ENCODE data around the gene RPL3. TPM values are rescaled to one million over a fixed set of nuclear protein-coding genes. Genes with fewer than 3 reads are reported as not detected.
A peak's percentile ranks its signal among the peaks of the same experiment; 100 is the strongest.
"Not testable (repeated sequence)": the region's sequence is repeated elsewhere in the genome, so short reads cannot be mapped to it uniquely, and the experiment has no call there.

The RPL3 gene
- total RNA-seq, 1 experiment from 2014 or later = 2,056 TPM

DNA sequence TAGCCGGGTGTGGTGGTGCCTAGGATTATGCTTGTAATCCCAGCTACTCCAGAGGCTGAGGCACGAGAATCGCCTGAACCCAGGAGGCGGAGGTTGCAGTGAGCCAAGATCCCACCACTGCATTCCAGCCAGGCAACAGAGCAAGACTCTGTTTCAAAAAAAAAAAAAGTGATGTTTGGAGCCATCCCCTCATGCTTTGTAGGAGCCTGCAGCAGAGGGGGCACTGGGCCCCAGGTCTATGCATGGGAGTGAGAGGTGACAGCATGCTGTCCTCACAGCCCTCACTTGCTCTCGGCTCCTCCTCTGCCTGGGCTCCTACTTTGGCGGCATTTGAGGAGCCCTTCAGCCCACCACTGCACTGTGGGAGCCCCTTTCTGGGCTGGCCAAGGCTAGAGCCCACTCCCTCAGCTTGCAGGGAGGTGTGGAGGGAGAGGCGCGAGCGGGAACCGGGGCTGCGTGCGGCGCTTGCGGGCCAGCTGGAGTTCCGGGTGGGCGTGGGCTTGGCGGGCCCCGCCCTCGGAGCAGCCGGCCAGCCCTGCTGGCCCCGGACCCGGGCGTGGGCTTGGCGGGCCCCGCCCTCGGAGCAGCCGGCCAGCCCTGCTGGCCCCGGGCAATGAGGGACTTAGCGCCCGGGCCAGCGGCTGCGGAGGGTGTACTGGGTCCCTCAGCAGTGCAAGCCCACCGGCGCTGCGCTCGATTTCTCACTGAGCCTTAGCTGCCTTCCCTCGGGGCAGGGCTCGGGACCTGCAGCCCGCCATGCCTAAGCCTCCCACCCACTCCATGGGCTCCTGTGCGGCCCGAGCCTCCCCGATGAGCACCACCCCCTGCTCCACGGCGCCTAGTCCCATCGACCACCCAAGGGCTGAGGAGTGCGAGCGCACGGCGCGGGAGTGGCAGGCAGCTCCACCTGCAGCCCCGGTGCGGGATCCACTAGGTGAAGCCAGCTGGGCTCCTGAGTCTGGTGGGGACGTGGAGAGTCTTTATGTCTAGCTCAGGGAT, 38.0 kb upstream of the RPL3 start:
- not testable (repeated sequence) for H3K36me3 ChIP-seq; DNase-seq; H3K27ac ChIP-seq; H3K27me3 ChIP-seq; H3K9me3 ChIP-seq (replicated peaks); H3K4me1 ChIP-seq
- H3K4me3 ChIP-seq = peak overlapping the region; percentile 39

DNA sequence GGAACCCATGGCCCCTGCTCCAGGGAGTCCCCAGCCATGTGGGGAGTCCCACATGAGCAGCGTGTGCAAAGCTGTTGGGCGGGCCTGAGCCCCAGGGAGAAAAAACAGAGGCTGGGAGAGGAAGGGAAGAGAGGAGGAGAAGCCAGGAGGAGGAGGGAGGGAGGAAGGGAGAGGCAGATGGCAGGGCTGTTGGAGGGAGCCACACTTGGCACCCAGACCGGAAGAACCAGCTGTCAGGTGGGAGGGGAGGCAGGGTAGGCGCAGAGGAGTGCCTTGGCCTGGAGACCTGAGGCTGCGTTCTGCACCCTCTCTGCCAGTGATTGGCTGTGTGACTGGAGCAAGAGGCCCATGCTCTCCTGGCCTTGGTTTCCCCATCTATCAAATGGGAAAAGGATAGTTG, 37.0 kb upstream of the RPL3 start:
- H3K27me3 ChIP-seq = no peaks in the 10 kb centered on the region
- no peak overlapping the region for H3K27ac ChIP-seq
- no peaks in the 10 kb centered on the region for H3K9me3 ChIP-seq (replicated peaks)
- no peaks in the 10 kb centered on the region for H3K36me3 ChIP-seq
- H3K4me1 ChIP-seq = peaks cover 10% of the 10 kb centered on the region; the same call in 1 of the 2 replicates
- H3K4me3 ChIP-seq = no peak overlapping the region
- DNase-seq = peak in 1 of 2 experiments; percentile 24

- not testable (repeated sequence) for H3K27me3 ChIP-seq; H3K36me3 ChIP-seq; H3K27ac ChIP-seq; DNase-seq; H3K4me3 ChIP-seq; H3K9me3 ChIP-seq (replicated peaks)
- H3K4me1 ChIP-seq = peaks cover 17% of the 10 kb centered on the region
Measured at GRCh38 chr22:39355805-39356204, 36.4 kb upstream of the RPL3 start.

DNA sequence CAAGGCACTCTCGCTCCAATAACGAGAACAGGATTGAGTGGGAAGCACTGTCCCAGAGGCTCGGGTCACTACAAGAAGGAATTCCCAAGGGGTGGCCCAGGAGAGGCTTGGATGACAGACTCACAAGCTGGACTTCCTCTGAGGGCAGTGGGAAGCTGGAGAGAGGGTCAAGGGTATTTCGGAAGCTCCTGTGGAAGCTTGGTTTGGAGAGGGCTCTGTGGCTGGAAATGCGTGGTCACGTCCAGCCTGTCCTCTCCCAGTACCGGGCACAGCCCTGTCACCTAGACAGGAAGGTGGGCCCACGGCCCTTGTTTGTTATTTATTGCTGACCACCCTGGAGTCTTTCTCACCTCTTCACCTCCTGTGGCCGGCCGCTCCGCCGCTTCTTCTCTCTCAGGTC, 35.7 kb upstream of the RPL3 start:
- Histone ChIP-seq H3K4me1 (peaks cover 20% of the 10 kb centered on the region), H3K9me3 (replicated peaks) (no peaks in the 10 kb centered on the region), H3K4me3 (no peak overlapping the region), H3K27me3 (no peaks in the 10 kb centered on the region), H3K27ac (no peak overlapping the region), H3K36me3 (no peaks in the 10 kb centered on the region)
- DNase-seq = no peak

- Histone ChIP-seq H3K27me3 (no peaks in the 10 kb centered on the region), H3K27ac (no peak overlapping the region), H3K36me3 (no peaks in the 10 kb centered on the region), H3K4me3 (no peak overlapping the region), H3K9me3 (replicated peaks) (no peaks in the 10 kb centered on the region), H3K4me1 (peaks cover 20% of the 10 kb centered on the region)
- no peak for DNase-seq
Measured at GRCh38 chr22:39353346-39353745, 33.9 kb upstream of the RPL3 start.

DNA sequence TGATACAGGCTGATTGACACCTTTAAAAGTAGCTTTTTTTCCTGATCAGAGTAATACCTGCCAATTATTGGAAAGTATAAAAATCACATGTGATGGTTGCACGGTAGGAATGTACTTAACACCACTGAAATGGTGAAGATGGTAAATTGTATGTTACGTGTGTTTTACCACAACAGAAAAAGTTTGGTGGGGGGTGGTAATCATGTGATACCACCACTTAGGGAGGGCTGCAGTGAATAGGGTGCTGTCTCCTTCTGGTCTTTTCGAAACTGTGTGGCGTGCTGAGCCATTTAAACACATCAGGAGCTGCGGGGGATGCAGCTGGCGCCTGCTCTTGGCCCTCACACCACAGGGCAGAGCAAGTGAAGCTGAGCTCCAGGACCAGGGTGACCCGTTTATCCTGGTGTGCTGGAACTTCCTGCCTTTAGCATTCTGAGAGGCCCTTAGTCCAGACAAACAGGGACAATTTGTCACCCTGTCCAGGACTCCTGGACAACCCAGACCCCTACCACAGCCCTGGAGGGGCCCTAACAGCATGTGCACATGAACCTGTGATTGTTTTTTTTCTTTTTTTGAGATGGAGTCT, 33.0 kb upstream of the RPL3 start:
- H3K27ac ChIP-seq = no peak overlapping the region; the same call in 1 of the 2 replicates
- H3K4me3 ChIP-seq = no peak overlapping the region
- DNase-seq = no peak

GRCh38 chr22:39351689-39352214, 32.3 kb upstream of the RPL3 start:
- peaks cover 20% of the 10 kb centered on the region for H3K4me1 ChIP-seq
- H3K9me3 ChIP-seq (replicated peaks) = no peaks in the 10 kb centered on the region
- peak; percentile 87 to 89 for DNase-seq
- no peaks in the 10 kb centered on the region for H3K27me3 ChIP-seq
- H3K27ac ChIP-seq = no peak overlapping the region; the same call in 1 of the 2 replicates
- H3K4me3 ChIP-seq = no peak overlapping the region
- no peaks in the 10 kb centered on the region for H3K36me3 ChIP-seq

More for the DNA sequence above, 33.0 kb upstream of the RPL3 start:
- Histone ChIP-seq H3K4me1 (peaks cover 20% of the 10 kb centered on the region), H3K9me3 (replicated peaks) (no peaks in the 10 kb centered on the region), H3K36me3 (no peaks in the 10 kb centered on the region), H3K27me3 (no peaks in the 10 kb centered on the region)

GRCh38 chr22:39350757-39351688, 31.6 kb upstream of the RPL3 start:
- peak overlapping the region; percentile 57 for H3K4me3 ChIP-seq
- no peaks in the 10 kb centered on the region for H3K27me3 ChIP-seq
- no peak overlapping the region; the same call in 1 of the 2 replicates for H3K27ac ChIP-seq
- H3K36me3 ChIP-seq = no peaks in the 10 kb centered on the region
- DNase-seq = peak in 1 of 2 experiments; percentile 26
- peaks cover 20% of the 10 kb centered on the region for H3K4me1 ChIP-seq
- no peaks in the 10 kb centered on the region for H3K9me3 ChIP-seq (replicated peaks)

- Histone ChIP-seq H3K4me1 (peaks cover 20% of the 10 kb centered on the region), H3K27ac (no peak within 1 kb of the TSS), H3K9me3 (replicated peaks) (no peaks in the 10 kb centered on the region), H3K36me3 (no peaks in the 10 kb centered on the region), H3K4me3 (peak within 1 kb of the TSS; percentile 57), H3K27me3 (no peaks in the 10 kb centered on the region)
- no peak for DNase-seq
Measured at GRCh38 chr22:39349967-39350726, 30.7 kb upstream of the RPL3 start, which contains the start of gene SYNGR1. Gene SYNGR1, plus strand, starts transcription at chr22:39349991. Its CDS starts 20 bp downstream, at chr22:39350011.

- Histone ChIP-seq H3K4me3 (peak overlapping the region; percentile 57), H3K27me3 (no peaks in the 10 kb centered on the region), H3K9me3 (replicated peaks) (no peaks in the 10 kb centered on the region), H3K4me1 (peaks cover 20% of the 10 kb centered on the region), H3K27ac (no peak overlapping the region), H3K36me3 (no peaks in the 10 kb centered on the region)
- DNase-seq = no peak
Measured at GRCh38 chr22:39349506-39349966, 30.1 kb upstream of the RPL3 start.

- no peaks in the 10 kb centered on the region for H3K36me3 ChIP-seq
- no peaks in the 10 kb centered on the region for H3K9me3 ChIP-seq (replicated peaks)
- H3K4me3 ChIP-seq = peak overlapping the region; percentile 57
- no peak overlapping the region for H3K27ac ChIP-seq
- H3K27me3 ChIP-seq = no peaks in the 10 kb centered on the region
- no peak for DNase-seq
- peaks cover 20% of the 10 kb centered on the region for H3K4me1 ChIP-seq
Measured at GRCh38 chr22:39348909-39349505, 29.6 kb upstream of the RPL3 start.

- no peak for DNase-seq
- no peak overlapping the region for H3K27ac ChIP-seq
- H3K4me1 ChIP-seq = no peaks in the 10 kb centered on the region
- no peaks in the 10 kb centered on the region for H3K36me3 ChIP-seq
- no peaks in the 10 kb centered on the region for H3K27me3 ChIP-seq
- H3K9me3 ChIP-seq (replicated peaks) = no peaks in the 10 kb centered on the region
- no peak overlapping the region for H3K4me3 ChIP-seq
Measured at GRCh38 chr22:39345231-39345630, 25.8 kb upstream of the RPL3 start.

GRCh38 chr22:39344046-39344390, 24.6 kb upstream of the RPL3 start:
- H3K36me3 ChIP-seq = no peaks in the 10 kb centered on the region
- no peak overlapping the region for H3K27ac ChIP-seq
- DNase-seq = no peak
- no peaks in the 10 kb centered on the region for H3K27me3 ChIP-seq
- no peak overlapping the region for H3K4me3 ChIP-seq
- no peaks in the 10 kb centered on the region for H3K9me3 ChIP-seq (replicated peaks)
- no peaks in the 10 kb centered on the region for H3K4me1 ChIP-seq

Data from SJCRH30 (cell line).